ENCODE data around the gene PDZD4. TPM values are rescaled to one million over a fixed set of nuclear protein-coding genes. Genes with fewer than 3 reads are reported as not detected.

The PDZD4 gene
- total and polyA plus RNA-seq, 4 donors = 0.15 to 1.8 (median 0.69) TPM

DNA sequence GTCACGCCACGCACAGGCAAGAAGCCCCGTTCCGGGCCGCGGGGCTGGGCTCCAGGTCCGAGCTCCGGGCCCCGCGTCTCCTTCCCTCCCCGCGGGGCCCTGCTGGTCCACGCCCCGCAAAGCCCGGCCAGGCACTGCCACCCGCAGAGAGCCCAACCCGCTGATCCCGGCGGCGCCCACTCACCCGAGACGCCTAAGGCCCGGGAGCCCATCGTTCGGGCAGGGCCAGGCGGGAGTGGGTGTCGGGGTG is 870 bp downstream of the PDZD4 start:
- Histone ChIP-seq H3K27me3 (ENCODE audit: control insufficient read depth in 4 of 4, insufficient read depth in 4 of 4, low read length in 3 of 4) (peaks cover 0 to 4% (median 0%) of the 10 kb centered on the region in 4 donors), H3K27ac (ENCODE audit: low read depth in 1 of 2, low read length in 2 of 2) (no peak overlapping the region), H3K4me1 (ENCODE audit: control insufficient read depth in 4 of 4, insufficient read depth in 4 of 4, low read length in 3 of 4) (peaks cover 0 to 5% (median 2%) of the 10 kb centered on the region in 4 donors), H3K9ac (ENCODE audit: low read depth in 1 of 2, low read length in 2 of 2) (no peak overlapping the region), H3K9me3 (ENCODE audit: control insufficient read depth in 4 of 4, low read length in 3 of 4) (no peaks in the 10 kb centered on the region), H3K36me3 (ENCODE audit: control insufficient read depth in 4 of 4, insufficient read depth in 3 of 4, low read depth in 1 of 4, low read length in 3 of 4) (no peaks in the 10 kb centered on the region), H3K4me3 (ENCODE audit: low read depth in 1 of 3, low read length in 3 of 3) (peak overlapping the region in 1 of 3 donors; percentile 56)
- no peak for DNase-seq (ENCODE audit: low spot score)
- TF ChIP-seq JUND (IDR thresholded peaks at IDR 0.05) = no peak
- TF ChIP-seq FOXA2 (IDR thresholded peaks at IDR 0.05) = no peak
- no peak for TF ChIP-seq HNF4G (IDR thresholded peaks at IDR 0.05)
- TF ChIP-seq, protein P1, sequence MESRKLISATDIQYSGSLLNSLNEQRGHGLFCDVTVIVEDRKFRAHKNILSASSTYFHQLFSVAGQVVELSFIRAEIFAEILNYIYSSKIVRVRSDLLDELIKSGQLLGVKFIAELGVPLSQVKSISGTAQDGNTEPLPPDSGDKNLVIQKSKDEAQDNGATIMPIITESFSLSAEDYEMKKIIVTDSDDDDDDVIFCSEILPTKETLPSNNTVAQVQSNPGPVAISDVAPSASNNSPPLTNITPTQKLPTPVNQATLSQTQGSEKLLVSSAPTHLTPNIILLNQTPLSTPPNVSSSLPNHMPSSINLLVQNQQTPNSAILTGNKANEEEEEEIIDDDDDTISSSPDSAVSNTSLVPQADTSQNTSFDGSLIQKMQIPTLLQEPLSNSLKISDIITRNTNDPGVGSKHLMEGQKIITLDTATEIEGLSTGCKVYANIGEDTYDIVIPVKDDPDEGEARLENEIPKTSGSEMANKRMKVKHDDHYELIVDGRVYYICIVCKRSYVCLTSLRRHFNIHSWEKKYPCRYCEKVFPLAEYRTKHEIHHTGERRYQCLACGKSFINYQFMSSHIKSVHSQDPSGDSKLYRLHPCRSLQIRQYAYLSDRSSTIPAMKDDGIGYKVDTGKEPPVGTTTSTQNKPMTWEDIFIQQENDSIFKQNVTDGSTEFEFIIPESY (IDR thresholded peaks at IDR 0.05) = no peak
- no peak for TF ChIP-seq SP1 (IDR thresholded peaks at IDR 0.05)
- WGBS = 3% methylated on average over 27 of the region's 27 CpGs

DNA sequence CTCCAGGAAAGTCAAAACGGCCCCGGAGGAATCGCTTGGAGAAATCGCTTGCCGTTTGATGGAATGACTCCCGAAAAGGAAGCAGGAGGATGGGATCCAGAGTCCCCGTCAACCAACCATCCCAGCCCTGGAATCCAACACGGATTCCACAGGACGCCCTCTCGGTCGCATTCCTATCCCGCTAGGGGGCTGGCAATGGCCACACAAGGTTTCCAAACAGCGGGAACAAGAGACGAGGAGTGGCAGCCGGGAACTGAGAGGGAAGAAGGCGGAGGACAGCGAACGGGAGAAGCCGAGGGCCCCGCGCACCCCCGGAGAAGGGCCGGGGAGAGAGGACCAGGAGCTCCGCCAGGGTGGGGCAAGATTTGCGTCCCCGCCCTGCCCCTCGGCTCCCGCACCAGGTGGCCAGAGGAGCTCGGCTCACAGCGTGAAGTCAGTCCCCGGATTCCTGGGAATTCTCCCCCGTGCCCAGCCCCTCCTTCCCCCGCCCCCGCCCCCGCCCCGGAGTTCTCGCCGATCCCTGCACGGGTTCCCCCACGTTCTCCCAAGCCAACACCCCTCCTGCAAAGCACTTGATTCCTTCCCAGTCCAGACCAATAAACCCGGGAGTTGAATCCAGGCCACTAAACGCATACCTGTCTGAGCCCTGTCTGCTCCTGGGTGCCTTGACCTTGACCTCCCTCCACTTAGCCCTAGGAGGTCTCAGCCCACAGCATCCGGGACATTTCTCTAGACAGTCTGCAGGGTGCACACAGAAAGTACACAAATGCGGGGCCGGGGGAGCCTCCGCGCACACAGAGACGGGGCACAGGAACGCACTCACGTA is 1.4 kb downstream of the PDZD4 start:
- Histone ChIP-seq H3K27ac (ENCODE audit: low read depth in 1 of 2, low read length in 2 of 2) (no peak overlapping the region), H3K4me1 (ENCODE audit: control insufficient read depth in 4 of 4, insufficient read depth in 4 of 4, low read length in 3 of 4) (peaks cover 0 to 5% (median 2%) of the 10 kb centered on the region in 4 donors), H3K4me3 (ENCODE audit: low read depth in 1 of 3, low read length in 3 of 3) (peak overlapping the region in 1 of 3 donors; percentile 56), H3K9ac (ENCODE audit: low read depth in 1 of 2, low read length in 2 of 2) (no peak overlapping the region), H3K9me3 (ENCODE audit: control insufficient read depth in 4 of 4, low read length in 3 of 4) (no peaks in the 10 kb centered on the region), H3K27me3 (ENCODE audit: control insufficient read depth in 4 of 4, insufficient read depth in 4 of 4, low read length in 3 of 4) (peaks cover 0 to 5% (median 0%) of the 10 kb centered on the region in 4 donors), H3K36me3 (ENCODE audit: control insufficient read depth in 4 of 4, insufficient read depth in 3 of 4, low read depth in 1 of 4, low read length in 3 of 4) (no peaks in the 10 kb centered on the region)
- WGBS = 6% methylated on average over 50 of the region's 50 CpGs
- DNase-seq (ENCODE audit: low spot score) = no peak
- TF ChIP-seq MAX (IDR thresholded peaks at IDR 0.05) (no peak), GABPA (IDR thresholded peaks at IDR 0.05 in 1 of 2, conservative IDR thresholded peaks at IDR 0.05 in 1 of 2) (no peak), RXRA (IDR thresholded peaks at IDR 0.05) (no peak), CTCF (IDR thresholded peaks at IDR 0.05; ENCODE audit: low read depth, low read length, missing input control) (no peak), TAF1 (conservative IDR thresholded peaks at IDR 0.05) (no peak), FOXA2 (IDR thresholded peaks at IDR 0.05) (no peak)

GRCh38 chrX:153828308-153828707 is 2.0 kb downstream of the PDZD4 start:
- no peak for DNase-seq (ENCODE audit: low spot score)
- peaks cover 0 to 9% (median 0%) of the 10 kb centered on the region in 4 donors for H3K27me3 ChIP-seq (ENCODE audit: control insufficient read depth in 4 of 4, insufficient read depth in 4 of 4, low read length in 3 of 4)
- TF ChIP-seq GABPA (IDR thresholded peaks at IDR 0.05 in 1 of 2, conservative IDR thresholded peaks at IDR 0.05 in 1 of 2) (no peak), FOXA1 (IDR thresholded peaks at IDR 0.05) (no peak)
- no peak overlapping the region for H3K27ac ChIP-seq (ENCODE audit: low read depth in 1 of 2, low read length in 2 of 2)
- no peak overlapping the region for H3K9ac ChIP-seq (ENCODE audit: low read depth in 1 of 2, low read length in 2 of 2)
- 30% methylated on average over 17 of the region's 17 CpGs for WGBS
- peaks cover 0 to 5% (median 2%) of the 10 kb centered on the region in 4 donors for H3K4me1 ChIP-seq (ENCODE audit: control insufficient read depth in 4 of 4, insufficient read depth in 4 of 4, low read length in 3 of 4)
- no peaks in the 10 kb centered on the region for H3K9me3 ChIP-seq (ENCODE audit: control insufficient read depth in 4 of 4, low read length in 3 of 4)
- H3K36me3 ChIP-seq (ENCODE audit: control insufficient read depth in 4 of 4, insufficient read depth in 3 of 4, low read depth in 1 of 4, low read length in 3 of 4) = no peaks in the 10 kb centered on the region
- H3K4me3 ChIP-seq (ENCODE audit: low read depth in 1 of 3, low read length in 3 of 3) = no peak overlapping the region

Measured in liver (tissue), 9 donors.